ENCODE results near the gene USP3.

USP3 gene

GRCh38 chr15:63522225-63522578 lies 17.8 kb downstream of the USP3 start:
- no peaks in the 10 kb centered on the region for H3K36me3 ChIP-seq (ENCODE audit: control insufficient read depth, insufficient read depth, low read length)
- no peaks in the 10 kb centered on the region for H3K27me3 ChIP-seq (replicated peaks; ENCODE audit: control insufficient read depth, insufficient read depth, low read length)
- no peak overlapping the region for H3K4me3 ChIP-seq (replicated peaks; ENCODE audit: low read depth, low read length)
- no peak for DNase-seq (ENCODE audit: extremely low read depth, insufficient read length)
- no peak for TF ChIP-seq CTCF (IDR thresholded peaks at IDR 0.05; ENCODE audit: insufficient read depth, low read length, poor library complexity, severe bottlenecking)

DNA sequence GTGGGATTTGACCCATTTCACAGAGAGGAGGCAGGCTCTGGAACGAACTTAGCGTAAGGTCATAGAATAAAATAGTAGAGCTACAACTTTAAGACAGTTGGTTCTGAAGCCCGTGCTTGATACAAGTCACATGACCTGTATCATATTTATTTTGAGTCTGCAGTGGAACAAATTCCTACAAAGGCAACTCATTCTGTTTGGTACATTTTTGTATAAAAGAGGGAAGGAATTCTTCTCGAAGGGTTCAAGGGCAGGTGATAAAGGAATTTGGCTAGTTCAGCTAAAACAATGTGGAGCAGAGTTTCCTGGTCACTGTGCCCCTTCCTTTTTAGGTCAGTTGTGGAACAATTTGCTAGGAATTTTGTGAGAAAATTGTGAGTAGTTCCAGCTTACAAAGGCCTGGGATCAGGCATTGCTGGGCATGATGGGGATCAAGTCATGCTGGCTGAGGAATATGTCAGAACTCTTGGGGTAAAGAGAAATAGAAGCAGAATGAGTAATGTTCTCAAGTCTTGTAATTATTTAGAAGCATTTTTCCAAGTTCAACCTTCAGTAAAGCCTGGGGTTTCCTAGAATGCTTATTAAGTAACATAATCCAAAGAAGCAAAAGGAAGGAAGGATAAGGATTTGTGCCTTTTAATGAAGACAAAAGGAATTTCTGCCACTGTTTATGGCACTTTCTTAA lies 19.1 kb downstream of the USP3 start:
- Histone ChIP-seq H3K27me3 (replicated peaks; ENCODE audit: control insufficient read depth, insufficient read depth, low read length) (no peaks in the 10 kb centered on the region), H3K36me3 (ENCODE audit: control insufficient read depth, insufficient read depth, low read length) (no peaks in the 10 kb centered on the region), H3K4me3 (replicated peaks; ENCODE audit: low read depth, low read length) (no peak overlapping the region)
- no peak for TF ChIP-seq CTCF (IDR thresholded peaks at IDR 0.05; ENCODE audit: insufficient read depth, low read length, poor library complexity, severe bottlenecking)
- no peak for DNase-seq (ENCODE audit: extremely low read depth, insufficient read length)

DNA sequence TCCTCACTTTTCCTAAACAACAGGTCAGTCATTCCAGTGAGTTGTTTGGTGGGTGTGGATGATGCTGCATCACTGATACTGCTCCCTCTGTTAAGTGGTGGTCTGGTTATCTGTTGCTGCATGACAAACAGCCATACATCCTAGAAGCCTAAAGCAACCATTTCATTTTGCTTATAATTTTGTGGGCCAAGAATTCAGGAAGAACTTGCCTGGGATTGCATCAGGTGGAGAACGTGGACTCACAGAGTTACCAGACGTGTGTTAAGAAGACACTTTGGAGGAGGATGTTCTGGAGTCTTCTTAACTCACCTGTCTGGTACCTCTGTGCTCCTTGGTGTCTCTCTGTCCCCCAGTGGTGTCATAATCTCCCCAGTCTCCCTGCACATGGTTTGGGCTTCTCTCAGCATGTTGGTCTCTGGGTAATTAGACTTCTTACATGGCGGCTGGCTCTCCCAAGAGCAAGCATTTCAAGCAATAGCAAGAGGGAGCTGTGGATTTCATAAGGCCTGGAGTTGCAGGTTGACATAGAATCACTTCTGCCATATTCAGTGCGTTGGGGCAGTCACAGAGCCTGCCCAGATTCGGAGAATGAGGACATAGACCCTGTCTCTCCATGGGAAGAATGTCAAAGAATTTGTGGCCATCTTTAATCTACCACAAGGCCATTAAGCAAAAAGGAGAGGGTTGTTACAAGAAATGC lies 20.1 kb downstream of the USP3 start:
- Histone ChIP-seq H3K27me3 (replicated peaks; ENCODE audit: control insufficient read depth, insufficient read depth, low read length) (no peaks in the 10 kb centered on the region), H3K36me3 (ENCODE audit: control insufficient read depth, insufficient read depth, low read length) (no peaks in the 10 kb centered on the region), H3K4me3 (replicated peaks; ENCODE audit: low read depth, low read length) (no peak overlapping the region)
- no peak for TF ChIP-seq CTCF (IDR thresholded peaks at IDR 0.05; ENCODE audit: insufficient read depth, low read length, poor library complexity, severe bottlenecking)
- no peak for DNase-seq (ENCODE audit: extremely low read depth, insufficient read length)

DNA sequence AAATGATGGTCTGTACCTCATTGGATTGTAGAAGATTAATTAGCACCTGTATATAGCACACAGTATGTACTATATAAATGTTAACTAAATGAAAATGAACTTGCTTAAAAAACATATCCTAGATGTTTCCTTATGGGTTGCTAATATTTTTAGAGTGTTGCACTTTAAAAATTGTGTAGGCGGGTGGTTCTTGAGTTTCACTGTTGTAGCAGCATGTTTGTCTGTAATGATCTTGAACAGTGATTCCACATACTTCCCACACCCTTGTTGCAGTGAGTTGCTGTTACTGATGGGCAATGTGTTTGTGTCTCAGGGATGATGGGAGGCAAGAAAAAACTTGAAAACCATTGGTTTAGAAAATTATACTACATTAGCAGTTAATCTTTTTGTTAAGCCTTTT lies 22.0 kb downstream of the USP3 start:
- no peak for TF ChIP-seq CTCF (IDR thresholded peaks at IDR 0.05; ENCODE audit: insufficient read depth, low read length, poor library complexity, severe bottlenecking)
- DNase-seq (ENCODE audit: extremely low read depth, insufficient read length): no peak
- Histone ChIP-seq H3K4me3 (replicated peaks; ENCODE audit: low read depth, low read length) (no peak overlapping the region), H3K36me3 (ENCODE audit: control insufficient read depth, insufficient read depth, low read length) (no peaks in the 10 kb centered on the region), H3K27me3 (replicated peaks; ENCODE audit: control insufficient read depth, insufficient read depth, low read length) (no peaks in the 10 kb centered on the region)

DNA sequence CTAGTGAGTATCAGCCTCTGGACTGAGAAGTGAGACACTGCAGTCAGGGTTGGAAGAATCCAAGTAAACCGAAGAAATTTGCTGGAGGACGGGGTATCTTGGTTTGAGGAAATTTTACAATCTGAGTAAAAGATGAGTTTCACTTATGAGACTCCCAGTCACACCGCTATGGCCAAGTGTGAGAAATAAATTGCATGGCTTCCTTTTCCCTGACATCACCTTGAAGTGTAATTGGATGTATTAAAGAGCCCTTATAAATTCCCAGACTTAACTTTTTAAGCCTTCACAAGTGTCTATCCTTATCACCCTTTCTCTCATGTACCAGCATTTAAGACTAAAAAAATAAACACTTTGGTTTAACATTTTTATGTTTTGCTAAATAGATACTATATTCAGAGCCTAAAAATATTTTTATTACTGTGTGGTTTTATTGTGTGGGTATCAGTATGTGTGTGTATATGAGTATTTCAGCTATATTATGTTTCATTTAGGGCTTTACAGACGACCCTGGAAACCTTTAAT lies 23.8 kb downstream of the USP3 start:
- H3K27me3 ChIP-seq (replicated peaks; ENCODE audit: control insufficient read depth, insufficient read depth, low read length): no peaks in the 10 kb centered on the region
- H3K4me3 ChIP-seq (replicated peaks; ENCODE audit: low read depth, low read length): no peak overlapping the region
- H3K36me3 ChIP-seq (ENCODE audit: control insufficient read depth, insufficient read depth, low read length): no peaks in the 10 kb centered on the region
- DNase-seq (ENCODE audit: extremely low read depth, insufficient read length): no peak
- no peak for TF ChIP-seq CTCF (IDR thresholded peaks at IDR 0.05; ENCODE audit: insufficient read depth, low read length, poor library complexity, severe bottlenecking)

Measured in GM06990 (cell line).